Endodermal cell (in vitro differentiated cells): ENCODE results near the gene UNC13B. TPM values are rescaled to one million over a fixed set of nuclear protein-coding genes. Genes with fewer than 3 reads are reported as not detected.
A peak's percentile ranks its signal among the peaks of the same experiment; 100 is the strongest.

Experiments
- DNase-seq: peaks from one replicate; pipeline ENCODE4 v3.0.0-alpha.2; 2017
- H3K27ac ChIP-seq: 2 replicates; pipeline ENCODE4 v1.5.1; 2013; ENCODE audit warnings: mild to moderate bottlenecking, low read depth, low read length, moderate library complexity
- H3K27me3 ChIP-seq: 2 replicates; pipeline ENCODE4 v1.6.1; 2013; ENCODE audit warnings: mild to moderate bottlenecking, low read length, moderate library complexity; ENCODE audit not compliant: insufficient read depth, control insufficient read depth, poor library complexity, severe bottlenecking
- H3K36me3 ChIP-seq: 2 replicates; pipeline ENCODE4 v1.7.0; 2013; ENCODE audit warnings: mild to moderate bottlenecking, low read length, moderate library complexity; ENCODE audit not compliant: control insufficient read depth, insufficient read depth
- H3K4me1 ChIP-seq: one replicate; pipeline ENCODE4 v1.7.0; 2013; ENCODE audit warnings: low read length; ENCODE audit not compliant: control insufficient read depth, insufficient read depth
- H3K4me3 ChIP-seq: 2 replicates; pipeline ENCODE4 v1.5.1; 2013; ENCODE audit warnings: mild to moderate bottlenecking, low read length, moderate library complexity
- H3K9ac ChIP-seq: 2 replicates; pipeline ENCODE4 v1.6.1; 2013; ENCODE audit warnings: mild to moderate bottlenecking, low read length, moderate library complexity; ENCODE audit not compliant: poor library complexity, severe bottlenecking; ENCODE audit errors: extremely low read depth
- H3K9me3 ChIP-seq: 2 replicates; pipeline ENCODE4 v1.6.1; 2013; ENCODE audit warnings: mild to moderate bottlenecking, low read length, moderate library complexity; ENCODE audit not compliant: control insufficient read depth
- H3K27ac Mint-ChIP-seq: 2 replicates; pipeline ENCODE4 v1.8.0; 2020; ENCODE audit warnings: mixed read lengths
- H3K27me3 Mint-ChIP-seq: 2 replicates; pipeline ENCODE4 v1.8.0; 2021; ENCODE audit warnings: mild to moderate bottlenecking, mixed read lengths; ENCODE audit not compliant: insufficient read depth
- H3K36me3 Mint-ChIP-seq: 2 replicates; pipeline ENCODE4 v1.8.0; 2020; ENCODE audit warnings: low read depth, mixed read lengths
- H3K4me1 Mint-ChIP-seq: 2 replicates; pipeline ENCODE4 v1.8.0; 2020; ENCODE audit warnings: mixed read lengths
- H3K4me3 Mint-ChIP-seq: 2 replicates; pipeline ENCODE4 v1.8.0; 2020; ENCODE audit warnings: mild to moderate bottlenecking, moderate library complexity, mixed read lengths
- H3K9me3 Mint-ChIP-seq: 2 replicates; pipeline ENCODE4 v1.8.0; 2020; ENCODE audit warnings: mild to moderate bottlenecking, mixed read lengths
- WGBS, 2 experiments: methylation state at CpG; one replicate each; pipeline versions ENCODE4 v1.1.5 to v1.1.7; 2013; ENCODE audit warnings: missing lambda C conversion rate in 2 of 2, mixed read lengths in 1 of 2; ENCODE audit not compliant: insufficient coverage in 1 of 2, insufficient read length in 1 of 2; 5-methylcytosine and 5-hydroxymethylcytosine counted together
- total RNA-seq, 2 donors: library from RNA; stranded (reverse); fragmentation: NEBNext Ultra II Directional in 1 of 2; extraction: Animal tissue kit (Norgen Biotek cat#: 25700) in 1 of 2; gene quantifications; 2 replicates in 1 of 2; 3 replicates in 1 of 2; pipeline ENCODE4 v1.2.1, GENCODE V29; 2021
- TF ChIP-seq, protein P1 (sequence below): fragments of 200-600 bp; sonication (generic); conservative IDR thresholded peaks from 2 replicates; pipeline ENCODE4 v1.5.0; 2021; ENCODE audit warnings: antibody characterized with exemption, mild to moderate bottlenecking

Gene UNC13B
- total RNA-seq, 2 donors from 2014 or later = 53.9 to 57.2 TPM

DNA sequence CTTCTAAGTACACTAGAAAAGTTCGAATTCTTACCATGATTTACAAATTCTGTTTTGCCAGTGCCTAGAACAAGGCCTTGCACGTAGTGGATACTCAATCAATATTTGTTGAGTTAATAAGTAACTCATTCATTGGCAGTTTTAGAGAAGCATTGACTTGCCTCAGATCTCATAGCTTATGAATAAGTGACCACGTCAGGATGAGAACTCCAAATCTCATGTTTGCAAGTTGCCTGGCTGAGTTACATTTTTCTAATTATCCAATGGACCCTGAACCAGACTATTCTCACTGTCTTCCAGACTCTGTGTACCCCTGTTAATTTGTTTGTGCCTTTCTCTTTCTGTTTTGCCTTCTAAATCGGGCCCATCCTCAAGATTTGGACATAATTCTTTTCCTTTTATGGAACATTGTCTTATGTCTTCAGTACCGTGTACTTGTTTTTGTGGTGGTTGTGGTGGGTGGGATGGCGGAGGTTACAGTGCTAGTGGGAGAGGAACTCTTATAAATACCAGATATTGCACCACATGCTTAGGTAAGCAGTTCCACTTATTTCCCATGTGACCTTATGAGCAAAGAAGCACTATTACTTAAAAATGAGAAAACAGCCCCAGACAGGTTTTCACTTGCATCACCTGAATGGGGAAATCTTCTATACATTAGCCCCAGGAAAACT lies 96.3 kb downstream of the UNC13B start:
- no peaks in the 10 kb centered on the region for H3K9me3 ChIP-seq
- TF ChIP-seq, protein P1, sequence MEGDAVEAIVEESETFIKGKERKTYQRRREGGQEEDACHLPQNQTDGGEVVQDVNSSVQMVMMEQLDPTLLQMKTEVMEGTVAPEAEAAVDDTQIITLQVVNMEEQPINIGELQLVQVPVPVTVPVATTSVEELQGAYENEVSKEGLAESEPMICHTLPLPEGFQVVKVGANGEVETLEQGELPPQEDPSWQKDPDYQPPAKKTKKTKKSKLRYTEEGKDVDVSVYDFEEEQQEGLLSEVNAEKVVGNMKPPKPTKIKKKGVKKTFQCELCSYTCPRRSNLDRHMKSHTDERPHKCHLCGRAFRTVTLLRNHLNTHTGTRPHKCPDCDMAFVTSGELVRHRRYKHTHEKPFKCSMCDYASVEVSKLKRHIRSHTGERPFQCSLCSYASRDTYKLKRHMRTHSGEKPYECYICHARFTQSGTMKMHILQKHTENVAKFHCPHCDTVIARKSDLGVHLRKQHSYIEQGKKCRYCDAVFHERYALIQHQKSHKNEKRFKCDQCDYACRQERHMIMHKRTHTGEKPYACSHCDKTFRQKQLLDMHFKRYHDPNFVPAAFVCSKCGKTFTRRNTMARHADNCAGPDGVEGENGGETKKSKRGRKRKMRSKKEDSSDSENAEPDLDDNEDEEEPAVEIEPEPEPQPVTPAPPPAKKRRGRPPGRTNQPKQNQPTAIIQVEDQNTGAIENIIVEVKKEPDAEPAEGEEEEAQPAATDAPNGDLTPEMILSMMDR = no peak
- Mint-ChIP-seq H3K27ac (no peak overlapping the region), H3K27me3 (no peaks in the 10 kb centered on the region), H3K4me3 (no peak overlapping the region), H3K9me3 (no peaks in the 10 kb centered on the region), H3K36me3 (peaks cover 7% of the 10 kb centered on the region), H3K4me1 (peaks cover 2% of the 10 kb centered on the region)
- H3K36me3 ChIP-seq = no peaks in the 10 kb centered on the region
- H3K4me3 ChIP-seq = no peak overlapping the region
- DNase-seq = no peak
- H3K9ac ChIP-seq = no peak overlapping the region
- H3K4me1 ChIP-seq = no peaks in the 10 kb centered on the region
- H3K27me3 ChIP-seq = no peaks in the 10 kb centered on the region
- no peak overlapping the region for H3K27ac ChIP-seq
- WGBS, 2 experiments = 93 to 96% methylated on average over 3 to 5 of the region's 6 CpGs

GRCh38 chr9:35258660-35259474 lies 97.1 kb downstream of the UNC13B start:
- Histone ChIP-seq H3K27ac (no peak overlapping the region), H3K36me3 (no peaks in the 10 kb centered on the region), H3K9me3 (no peaks in the 10 kb centered on the region), H3K4me3 (no peak overlapping the region), H3K9ac (no peak overlapping the region), H3K4me1 (no peaks in the 10 kb centered on the region), H3K27me3 (no peaks in the 10 kb centered on the region)
- no peak overlapping the region for H3K4me3 Mint-ChIP-seq
- no peak overlapping the region for H3K27ac Mint-ChIP-seq
- DNase-seq = peak; percentile 84
- H3K4me1 Mint-ChIP-seq = peaks cover 2% of the 10 kb centered on the region
- no peaks in the 10 kb centered on the region for H3K9me3 Mint-ChIP-seq
- no peaks in the 10 kb centered on the region for H3K27me3 Mint-ChIP-seq
- WGBS, 2 experiments = 44% methylated on average over 3 of the region's 5 CpGs; no CpG with 5 or more reads in 1 of the 2 experiments
- TF ChIP-seq, protein P1 = peak; percentile 86
- H3K36me3 Mint-ChIP-seq = peaks cover 2% of the 10 kb centered on the region

GRCh38 chr9:35260186-35260585 lies 98.4 kb downstream of the UNC13B start:
- no peak overlapping the region for H3K27ac ChIP-seq
- 90 to 100% methylated on average over 1 of the region's 1 CpG for WGBS, 2 experiments
- no peaks in the 10 kb centered on the region for H3K9me3 ChIP-seq
- H3K36me3 ChIP-seq = no peaks in the 10 kb centered on the region
- no peak overlapping the region for H3K9ac ChIP-seq
- H3K4me3 ChIP-seq = no peak overlapping the region
- H3K4me1 ChIP-seq = no peaks in the 10 kb centered on the region
- Mint-ChIP-seq H3K4me3 (no peak overlapping the region), H3K27me3 (no peaks in the 10 kb centered on the region), H3K27ac (no peak overlapping the region), H3K4me1 (peaks cover 2% of the 10 kb centered on the region), H3K36me3 (peaks cover 6% of the 10 kb centered on the region), H3K9me3 (no peaks in the 10 kb centered on the region)
- TF ChIP-seq, protein P1 = no peak
- no peak for DNase-seq
- H3K27me3 ChIP-seq = no peaks in the 10 kb centered on the region
